D721Med (cell line): ENCODE results near the gene SKAP1.

Experiments
- DNase-seq: peaks from one replicate; pipeline ENCODE4 v3.0.0; 2011; ENCODE audit warnings: low spot score; ENCODE audit not compliant: insufficient read length
- FAIRE-seq: peaks from 2 replicates; lab custom pipeline; 2011; peaks lifted over from hg19 to GRCh38; lab: Jason Lieb, UNC
- CTCF ChIP-seq: IDR thresholded peaks from 2 replicates; pipeline ENCODE4 v1.5.1; 2012; ENCODE audit warnings: mild to moderate bottlenecking, control low read depth; ENCODE audit not compliant: insufficient read depth; ENCODE audit errors: missing control alignments

Gene SKAP1

GRCh38 chr17:48322060-48322459 lies 108.0 kb downstream of the SKAP1 start:
- TF ChIP-seq CTCF: no peak
- DNase-seq (no peak), FAIRE-seq (no peak)

DNA sequence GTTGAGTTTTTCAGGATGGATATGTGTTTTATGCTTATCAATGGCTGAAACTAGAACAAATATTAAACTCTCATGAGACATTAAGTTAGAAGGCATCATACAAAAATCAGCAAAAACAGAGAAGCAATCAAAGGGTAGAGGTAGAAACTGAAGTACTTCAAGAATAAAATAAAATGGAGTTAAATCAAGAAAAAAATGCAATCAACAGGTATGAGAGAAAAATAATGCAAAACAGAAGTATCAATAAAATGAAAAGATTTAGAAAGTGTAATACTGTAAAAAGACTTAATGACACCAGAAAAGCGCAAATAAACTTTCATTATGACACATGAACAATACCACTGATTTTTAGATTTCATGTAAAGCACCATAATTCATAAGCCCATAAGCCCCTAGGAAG lies 112.3 kb downstream of the SKAP1 start:
- FAIRE-seq (no peak), DNase-seq (no peak)
- TF ChIP-seq CTCF: no peak

DNA sequence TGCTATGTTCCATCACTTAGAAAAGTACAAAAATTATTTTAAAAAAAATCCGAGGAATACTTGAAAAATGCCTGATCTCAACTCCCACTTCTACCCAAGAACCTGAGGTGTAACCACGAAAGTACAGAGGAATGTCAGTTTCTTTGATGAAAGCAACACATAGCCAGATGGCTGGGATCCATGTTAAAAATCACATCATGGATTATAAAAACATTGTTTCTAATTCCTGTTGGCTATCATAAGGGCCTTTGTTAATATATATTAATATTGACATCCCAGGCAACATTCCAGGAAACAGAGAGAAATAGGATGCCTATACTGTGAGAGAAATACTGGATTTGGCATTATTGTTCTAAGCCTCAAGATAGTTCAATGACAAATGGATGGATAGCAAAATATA lies 115.3 kb downstream of the SKAP1 start:
- DNase-seq (no peak), FAIRE-seq (no peak)
- TF ChIP-seq CTCF: no peak

- DNase-seq (no peak), FAIRE-seq (no peak)
- no peak for TF ChIP-seq CTCF
Observed at GRCh38 chr17:48313096-48313755, 116.8 kb downstream of the SKAP1 start.

DNA sequence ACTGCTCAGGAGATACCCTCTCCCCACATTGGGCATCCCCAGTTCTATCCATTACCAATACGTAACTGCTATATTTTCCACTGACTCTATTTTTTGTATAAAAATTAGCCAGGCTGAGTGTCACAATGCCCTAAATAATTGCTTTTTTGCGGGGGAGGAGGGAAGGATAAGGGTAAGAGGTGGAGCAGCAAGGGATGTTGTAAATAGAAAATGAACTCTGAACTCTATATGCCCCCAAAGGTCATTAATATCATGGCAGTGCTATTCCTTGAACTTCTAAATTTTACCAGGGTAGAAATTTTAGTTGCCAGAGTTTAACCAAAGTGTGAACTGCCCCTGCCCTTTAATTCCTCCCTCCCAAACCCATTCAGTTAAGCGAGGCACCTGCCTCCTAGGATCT lies 118.7 kb downstream of the SKAP1 start:
- no peak for TF ChIP-seq CTCF
- DNase-seq (no peak), FAIRE-seq (no peak)

DNA sequence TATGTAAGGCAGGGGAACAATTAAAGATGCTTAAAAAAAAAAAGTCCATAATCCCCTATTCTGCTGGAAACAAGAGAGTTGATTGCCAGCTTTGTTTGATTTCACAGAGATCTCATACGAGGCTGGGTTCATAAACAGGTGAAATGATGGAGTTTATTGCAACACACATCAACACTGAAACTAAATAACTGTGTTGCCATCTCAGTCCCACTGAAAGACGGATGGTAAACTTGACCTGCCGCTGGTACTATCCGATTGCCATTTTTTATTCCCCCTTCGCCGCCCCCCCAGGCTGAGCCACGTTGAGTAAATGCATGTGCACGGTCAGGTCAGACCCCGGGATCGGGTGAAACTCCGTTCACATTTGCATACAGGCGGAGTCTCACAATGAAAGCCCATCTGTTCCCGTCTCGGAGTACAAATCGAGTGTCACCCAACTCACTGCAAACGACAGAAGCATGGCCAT lies 119.2 kb downstream of the SKAP1 start:
- no peak for FAIRE-seq
- no peak for DNase-seq
- no peak for TF ChIP-seq CTCF

DNA sequence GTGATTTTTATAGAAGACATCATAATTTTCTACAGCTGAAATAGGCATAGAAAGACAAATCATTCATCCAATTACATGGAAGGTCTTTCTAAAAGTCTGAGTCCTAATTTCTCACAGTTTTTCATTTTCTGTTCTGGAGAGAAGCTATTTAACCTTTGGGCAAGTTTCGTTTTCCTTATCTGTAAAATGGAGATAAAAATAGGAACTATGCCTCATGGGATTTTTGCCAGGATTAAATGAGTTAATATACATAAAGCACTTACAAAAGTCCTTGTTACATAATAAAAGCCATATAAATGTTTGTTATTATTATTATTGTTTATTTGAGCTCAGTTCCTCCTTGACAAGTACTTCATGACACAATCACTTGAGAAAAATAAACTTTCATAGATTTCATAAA lies 121.4 kb downstream of the SKAP1 start:
- no peak for DNase-seq
- TF ChIP-seq CTCF: no peak
- no peak for FAIRE-seq
